ENCODE results near the gene C1orf232.

Gene C1orf232

GRCh38 chr1:26168410-26169197 is at the start of gene C1orf232:
C1orf232 (minus strand) TSS chr1:26168963; CDS start chr1:26168499, 464 bp downstream.
- DNase-seq: no peak

GRCh38 chr1:26215246-26215645 is 46.5 kb upstream of the C1orf232 start:
- DNase-seq: no peak

GRCh38 chr1:26213335-26213905 is 44.7 kb upstream of the C1orf232 start:
- DNase-seq: no peak

- no peak for DNase-seq
Measured at GRCh38 chr1:26212726-26213125, 44.0 kb upstream of the C1orf232 start.

- no peak for DNase-seq
Measured at GRCh38 chr1:26210147-26210870, 41.5 kb upstream of the C1orf232 start.

GRCh38 chr1:26203642-26204318 is 35.0 kb upstream of the C1orf232 start:
- no peak for DNase-seq

GRCh38 chr1:26200413-26200812 is 31.6 kb upstream of the C1orf232 start:
- DNase-seq: no peak

GRCh38 chr1:26197813-26198212 is 29.1 kb upstream of the C1orf232 start:
- no peak for DNase-seq

GRCh38 chr1:26197301-26197700 is 28.5 kb upstream of the C1orf232 start:
- no peak for DNase-seq

- no peak for DNase-seq
Measured at GRCh38 chr1:26195805-26196204, 27.0 kb upstream of the C1orf232 start.

GRCh38 chr1:26191739-26192138 is 23.0 kb upstream of the C1orf232 start:
- no peak for DNase-seq

GRCh38 chr1:26190373-26190987 is 21.7 kb upstream of the C1orf232 start, which contains the start of gene CATSPER4:
CATSPER4 (plus strand) TSS chr1:26190602; CDS start chr1:26190628, 26 bp downstream.
- DNase-seq: no peak

- no peak for DNase-seq
Measured at GRCh38 chr1:26189751-26190275, 21.1 kb upstream of the C1orf232 start.

- no peak for DNase-seq
Measured at GRCh38 chr1:26189331-26189730, 20.6 kb upstream of the C1orf232 start.

GRCh38 chr1:26188477-26188876 is 19.7 kb upstream of the C1orf232 start:
- DNase-seq: no peak

- no peak for DNase-seq
Measured at GRCh38 chr1:26187882-26188281, 19.1 kb upstream of the C1orf232 start.

GRCh38 chr1:26184883-26185282 is 16.1 kb upstream of the C1orf232 start:
- DNase-seq: no peak

GRCh38 chr1:26184086-26184485 is 15.3 kb upstream of the C1orf232 start:
- no peak for DNase-seq

- DNase-seq: no peak
Measured at GRCh38 chr1:26182383-26182696, 13.6 kb upstream of the C1orf232 start.

- no peak for DNase-seq
Measured at GRCh38 chr1:26181586-26182382, 13.0 kb upstream of the C1orf232 start.

GRCh38 chr1:26180010-26180506 is 11.3 kb upstream of the C1orf232 start:
- DNase-seq: no peak
